Prostate gland (tissue), 1 donor: ENCODE measurements around the gene SIGLEC8.

Experiments used
- POLR2A ChIP-seq: fragments of 450-650 bp; IDR thresholded peaks from one replicate; pipeline ENCODE4 v1.6.1; 2016; ENCODE audit warnings: antibody characterized with exemption, mild to moderate bottlenecking
- POLR2AphosphoS5 ChIP-seq: sonication (generic); formaldehyde crosslinking; IDR thresholded peaks from one replicate; pipeline ENCODE4 v1.6.1; 2017; ENCODE audit warnings: antibody characterized with exemption

DNA sequence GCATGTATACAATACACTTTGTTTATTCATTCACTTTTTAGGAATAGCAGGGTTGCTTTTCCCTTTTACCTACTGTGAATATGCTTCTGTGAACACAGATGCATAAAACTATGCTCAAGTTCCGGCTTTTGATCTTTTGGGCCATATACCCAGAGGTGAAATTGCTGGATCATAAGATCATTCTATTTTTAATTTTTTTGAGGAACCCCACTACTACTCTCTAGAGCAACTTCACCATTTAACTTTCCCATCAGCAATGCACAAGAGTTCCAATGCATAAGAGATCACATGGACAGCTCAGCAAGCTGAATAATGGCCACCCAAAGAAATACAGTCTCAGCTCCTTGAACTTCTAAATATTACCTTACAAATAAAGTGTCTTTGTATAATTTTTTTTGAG is 23.8 kb downstream of the SIGLEC8 start:
- TF ChIP-seq POLR2A (no peak), POLR2AphosphoS5 (no peak)
